Spleen (tissue), 11 donors: ENCODE data around the gene TSHZ2. TPM values are rescaled to one million over a fixed set of nuclear protein-coding genes. Genes with fewer than 3 reads are reported as not detected.

Experiments used
- DNase-seq: peaks from one replicate; pipeline ENCODE4 v3.0.0-alpha.2; 2020
- H3K27ac ChIP-seq, 8 donors: fragments of 200-600 bp; sonication (generic) in 7 of 8; 1 replicate in 4 of 8; 2 replicates in 4 of 8; pipeline versions ENCODE4 v1.5.0 to v1.8.0; 2016 to 2021; ENCODE audit warnings: inconsistent platforms in 4 of 8, mild to moderate bottlenecking in 4 of 8, moderate library complexity in 1 of 8
- H3K27me3 ChIP-seq, 7 donors: fragments of 200-600 bp; sonication (generic) in 6 of 7; replicated peaks in 1 of 7; 1 replicate in 4 of 7; 2 replicates in 3 of 7; pipeline versions ENCODE4 v1.5.0 to v1.8.0; 2016 to 2021; ENCODE audit warnings: inconsistent platforms in 3 of 7, mild to moderate bottlenecking in 1 of 7
- H3K36me3 ChIP-seq, 6 donors: fragments of 200-600 bp; sonication (generic) in 5 of 6; 1 replicate in 4 of 6; 2 replicates in 2 of 6; pipeline versions ENCODE4 v1.5.0 to v1.8.0; 2016 to 2021; ENCODE audit warnings: inconsistent platforms in 2 of 6
- H3K4me1 ChIP-seq, 6 donors: fragments of 200-600 bp; sonication (generic) in 5 of 6; 1 replicate in 3 of 6; 2 replicates in 3 of 6; pipeline versions ENCODE4 v1.5.0 to v1.8.0; 2016 to 2021; ENCODE audit warnings: inconsistent platforms in 3 of 6
- H3K4me3 ChIP-seq, 8 donors: fragments of 200-600 bp; sonication (generic) in 7 of 8; 1 replicate in 4 of 8; 2 replicates in 4 of 8; pipeline versions ENCODE4 v1.5.0 to v1.8.0; 2016 to 2021; ENCODE audit warnings: inconsistent platforms in 4 of 8, mild to moderate bottlenecking in 4 of 8, moderate library complexity in 2 of 8
- H3K9me3 ChIP-seq, 8 donors: fragments of 200-600 bp; sonication (generic) in 7 of 8; 1 replicate in 4 of 8; 2 replicates in 4 of 8; pipeline versions ENCODE4 v1.5.0 to v1.8.0; 2016 to 2021; ENCODE audit warnings: inconsistent platforms in 4 of 8
- POLR2A ChIP-seq, 3 donors: fragments of 450-650 bp; IDR thresholded peaks; one replicate each; pipeline ENCODE4 v1.5.1; 2017; ENCODE audit warnings: antibody characterized with exemption in 3 of 3, mild to moderate bottlenecking in 1 of 3
- POLR2AphosphoS5 ChIP-seq, 3 donors: sonication (generic); formaldehyde crosslinking; IDR thresholded peaks; one replicate each; pipeline ENCODE4 v1.5.1; 2017; ENCODE audit warnings: antibody characterized with exemption in 3 of 3
- WGBS, 5 donors: extraction: QIAGEN DNeasy Blood & Tissue Kit in 3 of 5; methylation state at CpG; one replicate each; pipeline versions ENCODE4 v1.1.5 to v1.1.7; 2013 to 2018; 5-methylcytosine and 5-hydroxymethylcytosine counted together
- intact Hi-C: fragments of 100-400 bp; cut with DNase I; formaldehyde crosslinking; loops from one replicate; pipeline ENCODE4 v1.15.0; 2023; ENCODE audit warnings: low total_unique reads
- polyA plus RNA-seq, 3 donors: library from polyadenylated mRNA; stranded (reverse); fragments of 200-250 nt; gene quantifications; one replicate each; pipeline ENCODE4 v1.2.1, GENCODE V29; 2013
- total RNA-seq, 7 donors: library from RNA; depleted of rRNA in 3 of 7; stranded (reverse); fragments of >200 nt in 3 of 7; fragmentation: NEBNext Ultra II Directional in 4 of 7; extraction: Animal tissue kit (Norgen Biotek cat#: 25700) in 4 of 7; gene quantifications; one replicate each; pipeline versions ENCODE4 v1.1.0 to v1.2.1, GENCODE V29; 2016 to 2021
- TF ChIP-seq, protein P1 (sequence below), 11 experiments: fragments of 200-600 bp in 7 of 11; fragments of 450-650 bp in 4 of 11; sonication (generic) in 4 of 11; IDR thresholded peaks in 8 of 11; conservative IDR thresholded peaks in 3 of 11; 1 replicate in 7 of 11; 2 replicates in 4 of 11; pipeline versions ENCODE4 v1.4.0 to v1.8.0; 2016 to 2021; ENCODE audit warnings: antibody characterized with exemption in 11 of 11, inconsistent platforms in 4 of 11, mild to moderate bottlenecking in 1 of 11
- donor health status: healthy with polysubstance abuse.
- donor health status: DM: no; HTN: no; CAD: no; lungs with moderate emphysema.
- donor health status: DM: no; HTN: no; CAD: no.
- donor health status: Bipolar disorder and iron deficiency.
- donor health status: healthy.
- donor health status: DM: no; HTN: no; CAD: no.
- donor health status: DM: yes; HTN: yes; CAD: no.

Gene TSHZ2
- total and polyA plus RNA-seq, 10 donors: 0.86 to 19.2 (median 15.7) TPM

DNA sequence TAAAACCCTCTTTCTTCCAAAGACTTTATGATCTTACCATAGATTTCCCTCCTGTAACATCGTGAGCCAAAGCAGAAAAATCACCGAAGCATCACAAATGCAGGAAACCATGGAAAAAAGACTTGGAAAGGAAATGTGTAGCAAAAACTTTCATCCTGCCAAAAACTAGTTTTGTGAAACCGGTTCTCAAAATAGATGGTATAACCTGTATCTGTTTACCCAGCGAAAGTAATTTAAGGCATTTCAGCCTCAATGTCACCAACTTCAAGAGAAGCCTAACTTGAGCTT, 407.6 kb downstream of the TSHZ2 start:
- no peak overlapping the region for H3K4me3 ChIP-seq
- H3K36me3 ChIP-seq: no peaks in the 10 kb centered on the region
- TF ChIP-seq POLR2A (IDR thresholded peaks at IDR 0.05) (no peak), POLR2AphosphoS5 (IDR thresholded peaks at IDR 0.05) (no peak)
- TF ChIP-seq, protein P1, sequence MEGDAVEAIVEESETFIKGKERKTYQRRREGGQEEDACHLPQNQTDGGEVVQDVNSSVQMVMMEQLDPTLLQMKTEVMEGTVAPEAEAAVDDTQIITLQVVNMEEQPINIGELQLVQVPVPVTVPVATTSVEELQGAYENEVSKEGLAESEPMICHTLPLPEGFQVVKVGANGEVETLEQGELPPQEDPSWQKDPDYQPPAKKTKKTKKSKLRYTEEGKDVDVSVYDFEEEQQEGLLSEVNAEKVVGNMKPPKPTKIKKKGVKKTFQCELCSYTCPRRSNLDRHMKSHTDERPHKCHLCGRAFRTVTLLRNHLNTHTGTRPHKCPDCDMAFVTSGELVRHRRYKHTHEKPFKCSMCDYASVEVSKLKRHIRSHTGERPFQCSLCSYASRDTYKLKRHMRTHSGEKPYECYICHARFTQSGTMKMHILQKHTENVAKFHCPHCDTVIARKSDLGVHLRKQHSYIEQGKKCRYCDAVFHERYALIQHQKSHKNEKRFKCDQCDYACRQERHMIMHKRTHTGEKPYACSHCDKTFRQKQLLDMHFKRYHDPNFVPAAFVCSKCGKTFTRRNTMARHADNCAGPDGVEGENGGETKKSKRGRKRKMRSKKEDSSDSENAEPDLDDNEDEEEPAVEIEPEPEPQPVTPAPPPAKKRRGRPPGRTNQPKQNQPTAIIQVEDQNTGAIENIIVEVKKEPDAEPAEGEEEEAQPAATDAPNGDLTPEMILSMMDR (IDR thresholded peaks at IDR 0.05 in 8 of 11, conservative IDR thresholded peaks at IDR 0.05 in 3 of 11): no peak
- DNase-seq: no peak
- WGBS, 5 donors: 60 to 71% (median 67%) methylated on average over 4 of the region's 4 CpGs
- H3K4me1 ChIP-seq: no peaks in the 10 kb centered on the region
- no peaks in the 10 kb centered on the region for H3K27me3 ChIP-seq
- no peak overlapping the region for H3K27ac ChIP-seq
- intact Hi-C loops: no loop called here
- no peaks in the 10 kb centered on the region for H3K9me3 ChIP-seq

DNA sequence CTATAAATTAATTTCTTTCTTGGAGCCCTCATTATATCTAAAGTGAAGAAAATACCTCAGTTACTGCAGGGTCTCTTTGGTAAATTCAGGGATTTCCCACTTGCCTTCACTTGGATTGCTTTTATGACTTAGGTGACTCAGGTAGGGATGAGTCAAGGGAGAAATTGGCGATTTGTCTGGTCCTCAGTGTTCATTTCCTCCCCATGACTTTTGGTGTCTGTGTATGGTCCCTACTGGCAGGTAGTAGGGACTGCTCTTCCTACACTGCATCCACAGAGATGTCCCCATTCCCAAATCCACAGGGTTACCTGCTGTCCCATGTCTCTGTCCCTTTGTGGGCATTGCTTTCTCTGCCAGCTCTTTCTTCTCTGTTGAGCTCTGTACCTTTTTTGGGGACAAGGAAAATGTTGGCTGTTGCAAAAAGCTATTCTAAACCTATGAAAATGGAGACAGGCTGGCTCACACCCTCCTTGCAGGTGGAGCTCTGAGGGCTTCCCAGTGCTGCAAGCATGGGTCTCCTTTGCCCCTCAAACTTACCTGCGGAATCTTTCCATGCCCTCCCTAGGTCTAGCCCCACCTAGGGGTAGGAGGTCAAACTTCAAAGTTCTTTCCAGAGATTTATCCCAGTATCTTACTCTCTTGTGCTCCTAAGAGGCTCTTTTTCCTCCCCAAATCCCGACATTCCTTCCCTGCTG, 409.6 kb downstream of the TSHZ2 start:
- no peaks in the 10 kb centered on the region for H3K4me1 ChIP-seq
- H3K27me3 ChIP-seq: no peaks in the 10 kb centered on the region
- H3K4me3 ChIP-seq: no peak overlapping the region
- no peaks in the 10 kb centered on the region for H3K36me3 ChIP-seq
- no peak overlapping the region for H3K27ac ChIP-seq
- intact Hi-C loops: no loop called here
- TF ChIP-seq, protein P1 (IDR thresholded peaks at IDR 0.05 in 8 of 11, conservative IDR thresholded peaks at IDR 0.05 in 3 of 11): no peak
- TF ChIP-seq POLR2A (IDR thresholded peaks at IDR 0.05) (no peak), POLR2AphosphoS5 (IDR thresholded peaks at IDR 0.05) (no peak)
- DNase-seq: no peak
- WGBS, 5 donors: 72 to 86% (median 77%) methylated on average over 3 of the region's 3 CpGs
- no peaks in the 10 kb centered on the region for H3K9me3 ChIP-seq

DNA sequence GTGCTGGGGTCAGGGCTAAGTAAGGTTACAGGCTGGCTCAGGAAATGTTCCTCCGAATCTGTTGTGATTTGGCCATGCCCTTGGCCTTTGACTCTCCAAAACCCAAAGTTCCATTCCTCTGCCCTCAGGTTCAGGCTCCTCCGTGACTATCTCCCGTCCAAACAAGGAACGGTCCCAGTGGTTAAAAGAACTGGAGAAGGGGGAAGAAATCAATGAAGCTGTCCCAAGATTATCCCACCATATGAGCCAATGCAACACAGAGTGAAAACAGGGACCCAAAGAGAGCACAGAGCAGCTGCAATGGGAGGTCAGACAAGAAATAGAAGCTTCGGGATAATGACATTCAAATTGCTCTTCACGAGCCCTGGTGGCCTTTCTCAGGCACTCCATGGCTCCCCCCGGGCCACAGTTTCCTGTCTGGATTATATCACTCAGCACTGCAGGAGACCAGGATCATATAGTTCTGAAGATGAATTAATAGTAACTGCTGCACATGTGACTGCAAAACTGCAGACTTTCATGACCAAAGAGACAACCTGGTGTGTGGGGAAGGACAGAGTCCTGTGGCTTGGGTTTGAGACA, 410.2 kb downstream of the TSHZ2 start:
- TF ChIP-seq POLR2AphosphoS5 (IDR thresholded peaks at IDR 0.05) (no peak), POLR2A (IDR thresholded peaks at IDR 0.05) (no peak)
- TF ChIP-seq, protein P1 (IDR thresholded peaks at IDR 0.05 in 8 of 11, conservative IDR thresholded peaks at IDR 0.05 in 3 of 11): no peak
- no peak for DNase-seq
- no peak overlapping the region for H3K27ac ChIP-seq
- H3K4me1 ChIP-seq: no peaks in the 10 kb centered on the region
- no peaks in the 10 kb centered on the region for H3K27me3 ChIP-seq
- H3K9me3 ChIP-seq: no peaks in the 10 kb centered on the region
- WGBS, 5 donors: 61 to 70% (median 66%) methylated on average over 7 of the region's 7 CpGs
- intact Hi-C loops: no loop called here
- H3K4me3 ChIP-seq: no peak overlapping the region
- H3K36me3 ChIP-seq: no peaks in the 10 kb centered on the region

DNA sequence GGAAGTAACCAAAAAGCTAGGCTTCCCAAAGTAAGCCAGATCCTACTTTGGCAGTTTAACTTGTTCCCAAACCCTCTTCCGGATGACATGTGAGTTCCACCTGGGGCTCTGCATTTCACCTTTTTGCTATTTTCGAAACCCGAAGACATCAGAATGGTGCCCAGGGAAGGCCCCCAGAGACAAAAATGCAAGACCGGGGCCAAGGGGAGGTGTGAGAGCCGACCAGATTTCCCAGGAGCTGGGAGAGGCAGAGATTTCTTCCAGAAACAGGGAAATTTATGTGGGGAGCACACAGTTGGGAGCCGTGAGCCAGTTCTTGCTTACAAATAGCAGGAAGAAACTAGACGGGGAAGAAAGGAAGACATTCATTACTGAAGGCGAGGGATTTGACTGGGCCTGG, 411.8 kb downstream of the TSHZ2 start:
- Histone ChIP-seq H3K4me3 (no peak overlapping the region), H3K4me1 (no peaks in the 10 kb centered on the region), H3K27ac (no peak overlapping the region), H3K9me3 (no peaks in the 10 kb centered on the region), H3K36me3 (no peaks in the 10 kb centered on the region), H3K27me3 (no peaks in the 10 kb centered on the region)
- WGBS, 5 donors: 82 to 90% (median 87%) methylated on average over 8 of the region's 8 CpGs
- DNase-seq: no peak
- intact Hi-C loops: no loop called here
- TF ChIP-seq, protein P1 (IDR thresholded peaks at IDR 0.05 in 8 of 11, conservative IDR thresholded peaks at IDR 0.05 in 3 of 11): no peak
- TF ChIP-seq POLR2A (IDR thresholded peaks at IDR 0.05) (no peak), POLR2AphosphoS5 (IDR thresholded peaks at IDR 0.05) (no peak)
